ENCODE measurements around the gene VPS9D1.

- TF ChIP-seq POLR2A (IDR thresholded peaks at IDR 0.05; ENCODE audit: low read length) (no peak), GATA1 (IDR thresholded peaks at IDR 0.05; ENCODE audit: low read depth, low read length) (no peak)
Observed at GRCh38 chr16:89739383-89739782, 18.7 kb upstream of the VPS9D1 start.

All from erythroblast (primary cell).